ENCODE results near the gene GALNT1.
A peak's percentile ranks its signal among the peaks of the same experiment; 100 is the strongest.

The GALNT1 gene

GRCh38 chr18:35618696-35619095, 37.2 kb downstream of the GALNT1 start:
- no peak for DNase-seq

DNA sequence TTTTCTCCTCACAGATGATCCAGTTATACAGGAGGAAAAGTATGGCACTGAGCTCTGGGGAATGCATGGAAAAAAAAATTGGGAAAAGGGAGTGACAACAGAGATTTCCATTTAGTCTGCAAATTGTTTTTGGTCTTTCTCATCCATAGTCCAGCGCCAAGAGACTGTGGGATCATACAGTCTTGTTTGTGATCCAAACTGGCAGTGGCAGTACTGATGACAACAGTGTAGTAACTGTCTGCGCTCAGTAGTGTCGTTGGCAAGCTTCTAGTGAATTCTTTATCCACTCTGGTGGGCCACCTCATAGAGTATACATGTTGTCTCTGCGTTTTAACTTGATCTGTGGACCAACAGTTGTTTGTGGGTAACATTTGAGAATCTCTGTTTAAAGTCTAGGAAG, 37.9 kb downstream of the GALNT1 start:
- no peak for DNase-seq

DNA sequence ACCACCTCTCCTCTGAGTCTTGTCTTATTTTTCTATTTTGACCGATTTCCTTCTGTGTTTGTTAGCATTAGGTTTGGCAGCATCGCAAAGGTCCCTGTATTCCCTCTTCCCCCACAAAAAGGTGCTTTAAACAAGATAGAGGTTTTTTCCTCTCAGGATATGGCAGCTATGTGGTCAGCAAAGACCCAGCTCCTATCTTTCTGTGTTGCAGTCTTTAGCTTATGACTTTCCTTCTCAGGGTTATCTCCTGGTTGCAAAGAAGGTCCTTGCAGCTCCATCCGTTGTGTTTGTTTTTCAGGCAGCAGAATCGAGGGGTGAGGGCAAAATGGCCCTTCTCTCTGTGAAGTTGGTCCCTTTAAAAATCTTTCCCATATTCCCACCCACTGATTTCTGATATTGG, 38.4 kb downstream of the GALNT1 start:
- DNase-seq = no peak

GRCh38 chr18:35620765-35621164, 39.2 kb downstream of the GALNT1 start:
- peak; percentile 15 for DNase-seq

GRCh38 chr18:35623255-35623654, 41.7 kb downstream of the GALNT1 start:
- DNase-seq = peak; percentile 61

- peak; percentile 64 for DNase-seq
Observed at GRCh38 chr18:35624146-35624545, 42.6 kb downstream of the GALNT1 start.

GRCh38 chr18:35625232-35625631, 43.7 kb downstream of the GALNT1 start:
- no peak for DNase-seq

- DNase-seq = no peak
Observed at GRCh38 chr18:35633761-35634160, 52.2 kb downstream of the GALNT1 start.

DNA sequence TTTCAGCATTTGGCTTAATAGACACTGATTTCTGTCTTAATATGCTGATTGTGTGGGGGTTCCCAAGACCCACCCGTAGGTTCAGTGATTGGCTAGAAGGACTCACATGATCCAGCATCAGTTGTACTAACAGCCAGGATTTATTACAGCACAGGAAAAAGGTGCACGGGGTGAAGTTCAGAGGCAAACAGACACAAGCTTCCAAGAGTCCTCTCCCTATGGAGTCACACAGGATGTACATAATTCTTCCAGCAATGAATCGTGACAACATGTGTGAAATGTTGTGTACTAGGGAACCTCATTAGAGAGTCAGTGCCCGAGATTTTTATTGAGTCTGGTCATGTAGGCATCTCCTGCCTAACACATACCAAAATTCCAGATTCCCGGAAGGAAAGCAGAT, 52.8 kb downstream of the GALNT1 start:
- DNase-seq = no peak

DNA sequence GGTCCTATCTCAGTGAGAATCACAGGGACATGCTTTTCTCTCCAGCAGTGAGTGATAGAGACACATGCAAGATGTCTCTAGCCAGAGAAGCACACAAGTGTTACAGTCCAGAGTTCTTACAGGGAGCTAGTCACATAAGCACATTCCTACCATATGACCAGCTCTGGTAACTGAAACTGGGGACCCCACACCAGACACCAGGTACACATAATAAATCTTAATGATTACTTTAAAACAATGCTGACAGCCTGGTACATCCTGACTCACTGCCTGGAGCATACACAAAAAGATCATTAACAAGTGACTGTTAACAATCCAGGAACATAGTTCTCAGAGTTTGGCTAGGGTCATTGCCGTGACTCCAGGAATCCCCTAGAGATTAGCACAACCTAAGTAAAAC, 53.6 kb downstream of the GALNT1 start:
- no peak for DNase-seq

GRCh38 chr18:35637227-35637626, 55.7 kb downstream of the GALNT1 start:
- no peak for DNase-seq

DNA sequence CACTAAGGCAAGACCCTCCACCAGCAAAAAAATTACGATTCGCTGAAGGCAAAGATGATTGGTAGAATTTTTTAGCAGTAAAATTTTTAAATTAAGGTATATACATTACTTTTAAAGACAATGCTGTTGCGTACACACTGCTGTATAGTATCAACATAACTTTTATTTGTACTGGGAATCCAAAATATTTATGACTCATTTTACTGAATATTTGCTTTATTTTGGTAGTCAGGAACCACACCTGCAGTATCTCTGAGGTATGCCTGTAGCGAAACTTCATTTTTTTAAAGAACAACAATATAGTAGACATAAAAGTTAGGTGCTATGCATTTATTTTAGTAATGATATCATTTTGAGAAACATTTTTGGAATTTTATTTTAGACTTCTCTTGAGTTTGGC, 57.8 kb downstream of the GALNT1 start:
- no peak for DNase-seq

DNA sequence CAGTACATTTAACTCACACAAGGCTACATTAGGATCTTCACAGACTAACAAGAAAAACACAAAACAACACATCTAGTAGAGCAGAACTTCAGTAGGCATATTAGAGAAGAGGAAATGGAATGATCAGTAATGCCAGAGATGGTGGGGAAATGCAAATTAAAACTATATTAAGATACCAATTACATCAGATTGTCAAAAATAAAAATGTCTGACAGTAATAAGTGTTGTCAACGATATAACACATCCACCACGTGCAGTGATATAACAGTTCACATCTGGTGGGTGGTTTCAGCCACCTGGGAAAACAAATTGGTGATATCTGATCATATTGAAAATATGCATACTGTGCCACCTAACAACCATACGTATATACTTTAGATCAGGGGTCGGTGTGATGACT, 59.9 kb downstream of the GALNT1 start:
- no peak for DNase-seq

DNA sequence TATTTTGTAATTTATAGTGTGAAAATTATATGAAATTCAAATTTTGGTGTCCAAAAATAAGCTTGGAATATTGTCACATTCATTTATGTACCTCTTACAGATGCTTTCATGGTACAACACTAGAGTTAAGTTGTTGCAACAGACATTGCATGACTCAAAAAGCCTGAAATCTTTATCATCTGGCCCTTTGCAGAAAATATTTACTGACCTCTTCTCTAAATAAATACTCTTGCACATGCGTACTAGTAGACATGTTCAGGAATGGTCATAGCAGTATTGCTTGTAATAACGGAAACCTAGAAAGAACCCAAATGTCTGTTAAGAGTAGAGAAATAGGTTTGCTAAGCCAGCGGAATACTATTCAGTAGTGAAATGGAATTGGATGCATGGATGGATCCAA, 60.4 kb downstream of the GALNT1 start:
- DNase-seq = no peak

- DNase-seq = no peak
Observed at GRCh38 chr18:35642802-35643201, 61.3 kb downstream of the GALNT1 start.

DNA sequence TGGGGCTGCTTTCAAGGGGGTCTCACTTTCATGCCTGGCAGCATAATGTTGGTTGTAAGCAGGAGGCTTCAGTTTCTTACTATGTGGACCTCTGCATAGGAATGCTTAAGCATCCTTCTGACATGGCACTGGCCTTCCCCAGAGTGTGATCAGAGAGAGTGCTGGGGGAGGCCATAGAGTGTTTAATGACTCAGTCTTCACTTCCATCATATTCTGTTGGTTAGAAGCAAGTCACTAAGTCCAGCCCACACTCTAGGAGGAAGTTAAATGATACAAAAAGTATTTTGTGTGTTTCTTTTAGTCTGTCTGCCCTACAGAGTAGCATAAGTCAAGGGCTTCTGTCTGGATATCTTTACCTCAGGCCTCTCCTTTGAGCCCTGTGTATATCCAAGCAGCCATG, 64.9 kb downstream of the GALNT1 start:
- DNase-seq = peak; percentile 12

- DNase-seq = peak; percentile 58
Observed at GRCh38 chr18:35653392-35654135, 72.0 kb downstream of the GALNT1 start.

GRCh38 chr18:35658112-35658511, 76.6 kb downstream of the GALNT1 start:
- DNase-seq = no peak

GRCh38 chr18:35661483-35662146, 80.1 kb downstream of the GALNT1 start:
- no peak for DNase-seq

GRCh38 chr18:35662293-35663062, 80.9 kb downstream of the GALNT1 start:
- DNase-seq = no peak

- DNase-seq = no peak
Observed at GRCh38 chr18:35671966-35672603, 90.5 kb downstream of the GALNT1 start.

- DNase-seq = no peak
Observed at GRCh38 chr18:35672897-35673296, 91.4 kb downstream of the GALNT1 start.

- DNase-seq = no peak
Observed at GRCh38 chr18:35673682-35674081, 92.1 kb downstream of the GALNT1 start.
